ENCODE data around the gene POLK. TPM values are rescaled to one million over a fixed set of nuclear protein-coding genes. Genes with fewer than 3 reads are reported as not detected.

POLK gene
- total and polyA plus RNA-seq, 2 of the 13 experiments (the other 11 are each of a cell fraction or from before 2014, with no cell fraction given): 8.6 to 11.7 TPM

DNA sequence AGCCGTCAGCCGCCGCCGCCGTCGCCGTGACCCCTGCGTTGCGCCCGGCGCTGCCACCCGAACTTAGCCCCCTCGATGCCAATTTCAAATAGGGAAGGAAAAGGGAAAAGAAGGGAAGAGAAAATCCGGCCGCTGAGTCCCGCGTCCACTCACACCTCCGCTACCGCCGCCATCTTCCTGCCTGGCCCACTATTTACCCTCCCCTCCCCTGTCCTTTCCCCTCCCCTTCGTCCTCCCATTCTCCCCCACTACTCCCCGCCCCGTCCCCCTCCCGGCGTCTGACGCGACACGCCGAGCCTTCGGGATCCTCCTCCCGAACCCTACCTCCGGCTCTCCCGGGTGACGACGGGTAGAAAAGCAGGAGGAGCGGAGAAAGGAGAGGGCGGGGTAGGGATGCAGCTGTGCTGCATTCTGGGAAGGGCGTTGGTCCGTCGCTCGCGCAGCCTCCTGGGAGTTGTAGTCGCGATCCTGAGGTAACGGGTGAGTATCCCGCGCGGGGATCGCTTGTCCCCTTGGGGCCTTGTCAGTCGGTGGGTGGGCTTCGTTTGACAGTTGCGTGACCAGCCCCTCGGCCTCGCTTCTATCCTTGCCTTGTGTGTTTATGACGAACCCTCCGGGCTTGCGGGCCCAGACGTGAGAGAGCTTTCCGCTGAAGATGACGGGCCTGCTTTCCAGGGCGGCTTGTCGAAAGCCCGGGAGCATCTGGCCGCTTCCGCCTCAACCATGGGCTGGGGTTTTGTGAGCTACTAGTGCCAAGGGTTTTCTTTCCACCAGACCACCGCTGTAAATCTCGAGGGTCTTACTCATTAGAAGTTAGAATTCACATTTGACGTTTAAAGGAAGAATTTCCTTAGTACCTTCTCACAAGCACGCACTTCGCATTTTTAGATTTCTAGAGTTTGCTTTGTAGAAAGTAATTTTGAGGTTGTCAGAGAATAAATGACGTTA, at the start of gene POLK, which contains the start of gene CERT1 (continued):
- TF ChIP-seq ZNF790 (CRISPR knock-in tag; IDR thresholded peaks at IDR 0.05; ENCODE audit: borderline replicate concordance) (no peak), ONECUT2 (CRISPR knock-in tag; IDR thresholded peaks at IDR 0.05) (no peak), TCF12 (IDR thresholded peaks at IDR 0.05) (no peak), TCF12 (CRISPR knock-in tag; IDR thresholded peaks at IDR 0.05) (no peak; the same call in 1 of the 2 replicates), SNRNP70 (IDR thresholded peaks at IDR 0.05; ENCODE audit: low read depth, low read length) (no peak), ZSCAN9 (CRISPR knock-in tag; IDR thresholded peaks at IDR 0.05; ENCODE audit: borderline replicate concordance) (no peak), SP4 (CRISPR knock-in tag; IDR thresholded peaks at IDR 0.05) (peak; percentile 80), SMC3 (IDR thresholded peaks at IDR 0.05; ENCODE audit: low read length) (no peak), ZNF850 (CRISPR knock-in tag; conservative IDR thresholded peaks at IDR 0.05) (no peak), CREM (IDR thresholded peaks at IDR 0.05) (peak; percentile 89), CREM (CRISPR knock-in tag; IDR thresholded peaks at IDR 0.05) (no peak), ZFP1 (CRISPR knock-in tag; IDR thresholded peaks at IDR 0.05) (no peak), ZNF615 (CRISPR knock-in tag; IDR thresholded peaks at IDR 0.05; ENCODE audit: borderline replicate concordance) (no peak), BHLHE40 (IDR thresholded peaks at IDR 0.05; ENCODE audit: low read length) (no peak), ZSCAN21 (CRISPR knock-in tag; IDR thresholded peaks at IDR 0.05; ENCODE audit: borderline replicate concordance) (peak; percentile 72; the same call in 1 of the 2 replicates), SIN3A (IDR thresholded peaks at IDR 0.05; ENCODE audit: borderline replicate concordance, low read depth, low read length) (0 out of 2 replicates have a peak, but pooled peaks have one; percentile 47), ZNF138 (CRISPR knock-in tag; IDR thresholded peaks at IDR 0.05; ENCODE audit: low read depth) (0 out of 2 replicates have a peak, but pooled peaks have one; percentile 40), KMT2A (CRISPR knock-in tag; IDR thresholded peaks at IDR 0.05) (peak; percentile 84), GFI1 (CRISPR knock-in tag; IDR thresholded peaks at IDR 0.05; ENCODE audit: borderline replicate concordance) (no peak)
- TF ChIP-seq, protein P1, sequence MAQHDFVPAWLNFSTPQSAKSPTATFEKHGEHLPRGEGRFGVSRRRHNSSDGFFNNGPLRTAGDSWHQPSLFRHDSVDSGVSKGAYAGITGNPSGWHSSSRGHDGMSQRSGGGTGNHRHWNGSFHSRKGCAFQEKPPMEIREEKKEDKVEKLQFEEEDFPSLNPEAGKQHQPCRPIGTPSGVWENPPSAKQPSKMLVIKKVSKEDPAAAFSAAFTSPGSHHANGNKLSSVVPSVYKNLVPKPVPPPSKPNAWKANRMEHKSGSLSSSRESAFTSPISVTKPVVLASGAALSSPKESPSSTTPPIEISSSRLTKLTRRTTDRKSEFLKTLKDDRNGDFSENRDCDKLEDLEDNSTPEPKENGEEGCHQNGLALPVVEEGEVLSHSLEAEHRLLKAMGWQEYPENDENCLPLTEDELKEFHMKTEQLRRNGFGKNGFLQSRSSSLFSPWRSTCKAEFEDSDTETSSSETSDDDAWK (CRISPR knock-in tag; IDR thresholded peaks at IDR 0.05): no peak
- TF ChIP-seq, protein P2, sequence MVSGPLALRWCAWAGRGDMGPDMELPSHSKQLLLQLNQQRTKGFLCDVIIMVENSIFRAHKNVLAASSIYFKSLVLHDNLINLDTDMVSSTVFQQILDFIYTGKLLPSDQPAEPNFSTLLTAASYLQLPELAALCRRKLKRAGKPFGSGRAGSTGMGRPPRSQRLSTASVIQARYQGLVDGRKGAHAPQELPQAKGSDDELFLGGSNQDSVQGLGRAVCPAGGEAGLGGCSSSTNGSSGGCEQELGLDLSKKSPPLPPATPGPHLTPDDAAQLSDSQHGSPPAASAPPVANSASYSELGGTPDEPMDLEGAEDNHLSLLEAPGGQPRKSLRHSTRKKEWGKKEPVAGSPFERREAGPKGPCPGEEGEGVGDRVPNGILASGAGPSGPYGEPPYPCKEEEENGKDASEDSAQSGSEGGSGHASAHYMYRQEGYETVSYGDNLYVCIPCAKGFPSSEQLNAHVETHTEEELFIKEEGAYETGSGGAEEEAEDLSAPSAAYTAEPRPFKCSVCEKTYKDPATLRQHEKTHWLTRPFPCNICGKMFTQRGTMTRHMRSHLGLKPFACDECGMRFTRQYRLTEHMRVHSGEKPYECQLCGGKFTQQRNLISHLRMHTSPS (CRISPR knock-in tag; IDR thresholded peaks at IDR 0.05; ENCODE audit: low read depth): no peak
- TF ChIP-seq, protein P3, sequence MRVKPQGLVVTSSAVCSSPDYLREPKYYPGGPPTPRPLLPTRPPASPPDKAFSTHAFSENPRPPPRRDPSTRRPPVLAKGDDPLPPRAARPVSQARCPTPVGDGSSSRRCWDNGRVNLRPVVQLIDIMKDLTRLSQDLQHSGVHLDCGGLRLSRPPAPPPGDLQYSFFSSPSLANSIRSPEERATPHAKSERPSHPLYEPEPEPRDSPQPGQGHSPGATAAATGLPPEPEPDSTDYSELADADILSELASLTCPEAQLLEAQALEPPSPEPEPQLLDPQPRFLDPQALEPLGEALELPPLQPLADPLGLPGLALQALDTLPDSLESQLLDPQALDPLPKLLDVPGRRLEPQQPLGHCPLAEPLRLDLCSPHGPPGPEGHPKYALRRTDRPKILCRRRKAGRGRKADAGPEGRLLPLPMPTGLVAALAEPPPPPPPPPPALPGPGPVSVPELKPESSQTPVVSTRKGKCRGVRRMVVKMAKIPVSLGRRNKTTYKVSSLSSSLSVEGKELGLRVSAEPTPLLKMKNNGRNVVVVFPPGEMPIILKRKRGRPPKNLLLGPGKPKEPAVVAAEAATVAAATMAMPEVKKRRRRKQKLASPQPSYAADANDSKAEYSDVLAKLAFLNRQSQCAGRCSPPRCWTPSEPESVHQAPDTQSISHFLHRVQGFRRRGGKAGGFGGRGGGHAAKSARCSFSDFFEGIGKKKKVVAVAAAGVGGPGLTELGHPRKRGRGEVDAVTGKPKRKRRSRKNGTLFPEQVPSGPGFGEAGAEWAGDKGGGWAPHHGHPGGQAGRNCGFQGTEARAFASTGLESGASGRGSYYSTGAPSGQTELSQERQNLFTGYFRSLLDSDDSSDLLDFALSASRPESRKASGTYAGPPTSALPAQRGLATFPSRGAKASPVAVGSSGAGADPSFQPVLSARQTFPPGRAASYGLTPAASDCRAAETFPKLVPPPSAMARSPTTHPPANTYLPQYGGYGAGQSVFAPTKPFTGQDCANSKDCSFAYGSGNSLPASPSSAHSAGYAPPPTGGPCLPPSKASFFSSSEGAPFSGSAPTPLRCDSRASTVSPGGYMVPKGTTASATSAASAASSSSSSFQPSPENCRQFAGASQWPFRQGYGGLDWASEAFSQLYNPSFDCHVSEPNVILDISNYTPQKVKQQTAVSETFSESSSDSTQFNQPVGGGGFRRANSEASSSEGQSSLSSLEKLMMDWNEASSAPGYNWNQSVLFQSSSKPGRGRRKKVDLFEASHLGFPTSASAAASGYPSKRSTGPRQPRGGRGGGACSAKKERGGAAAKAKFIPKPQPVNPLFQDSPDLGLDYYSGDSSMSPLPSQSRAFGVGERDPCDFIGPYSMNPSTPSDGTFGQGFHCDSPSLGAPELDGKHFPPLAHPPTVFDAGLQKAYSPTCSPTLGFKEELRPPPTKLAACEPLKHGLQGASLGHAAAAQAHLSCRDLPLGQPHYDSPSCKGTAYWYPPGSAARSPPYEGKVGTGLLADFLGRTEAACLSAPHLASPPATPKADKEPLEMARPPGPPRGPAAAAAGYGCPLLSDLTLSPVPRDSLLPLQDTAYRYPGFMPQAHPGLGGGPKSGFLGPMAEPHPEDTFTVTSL (CRISPR knock-in tag; IDR thresholded peaks at IDR 0.05; ENCODE audit: borderline replicate concordance): no peak
